ENCODE results near the gene RASSF6.

The RASSF6 gene

DNA sequence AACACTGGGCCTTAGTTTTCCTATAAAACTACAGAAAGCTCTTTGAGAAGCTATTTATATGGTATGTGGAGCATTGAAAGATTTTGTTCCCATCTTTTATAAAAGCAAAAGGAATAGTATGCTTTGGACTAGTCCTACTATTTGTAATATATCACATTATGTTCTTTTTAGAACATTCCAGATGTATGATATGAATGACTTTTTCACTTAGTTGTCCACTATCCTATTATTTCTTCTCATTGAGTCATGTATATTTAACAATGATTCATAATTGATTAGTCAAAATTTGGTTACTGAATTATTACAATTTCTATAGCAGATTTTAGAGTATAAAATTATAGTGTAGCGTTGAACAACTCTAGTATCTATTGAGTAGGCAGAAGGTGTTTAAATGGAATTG lies 34.2 kb downstream of the RASSF6 start:
- in situ Hi-C loops (cut with MboI; ENCODE audit: low pct_unique_long_range_greater_than_20kb, low sequenced_read_pairs, unreplicated experiment), result no loop called here
- no peak for DNase-seq (ENCODE audit: low spot score)
- TF ChIP-seq, protein P1, sequence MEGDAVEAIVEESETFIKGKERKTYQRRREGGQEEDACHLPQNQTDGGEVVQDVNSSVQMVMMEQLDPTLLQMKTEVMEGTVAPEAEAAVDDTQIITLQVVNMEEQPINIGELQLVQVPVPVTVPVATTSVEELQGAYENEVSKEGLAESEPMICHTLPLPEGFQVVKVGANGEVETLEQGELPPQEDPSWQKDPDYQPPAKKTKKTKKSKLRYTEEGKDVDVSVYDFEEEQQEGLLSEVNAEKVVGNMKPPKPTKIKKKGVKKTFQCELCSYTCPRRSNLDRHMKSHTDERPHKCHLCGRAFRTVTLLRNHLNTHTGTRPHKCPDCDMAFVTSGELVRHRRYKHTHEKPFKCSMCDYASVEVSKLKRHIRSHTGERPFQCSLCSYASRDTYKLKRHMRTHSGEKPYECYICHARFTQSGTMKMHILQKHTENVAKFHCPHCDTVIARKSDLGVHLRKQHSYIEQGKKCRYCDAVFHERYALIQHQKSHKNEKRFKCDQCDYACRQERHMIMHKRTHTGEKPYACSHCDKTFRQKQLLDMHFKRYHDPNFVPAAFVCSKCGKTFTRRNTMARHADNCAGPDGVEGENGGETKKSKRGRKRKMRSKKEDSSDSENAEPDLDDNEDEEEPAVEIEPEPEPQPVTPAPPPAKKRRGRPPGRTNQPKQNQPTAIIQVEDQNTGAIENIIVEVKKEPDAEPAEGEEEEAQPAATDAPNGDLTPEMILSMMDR (IDR thresholded peaks at IDR 0.05; ENCODE audit: extremely low read depth, insufficient read depth, missing control alignments), result no peak

DNA sequence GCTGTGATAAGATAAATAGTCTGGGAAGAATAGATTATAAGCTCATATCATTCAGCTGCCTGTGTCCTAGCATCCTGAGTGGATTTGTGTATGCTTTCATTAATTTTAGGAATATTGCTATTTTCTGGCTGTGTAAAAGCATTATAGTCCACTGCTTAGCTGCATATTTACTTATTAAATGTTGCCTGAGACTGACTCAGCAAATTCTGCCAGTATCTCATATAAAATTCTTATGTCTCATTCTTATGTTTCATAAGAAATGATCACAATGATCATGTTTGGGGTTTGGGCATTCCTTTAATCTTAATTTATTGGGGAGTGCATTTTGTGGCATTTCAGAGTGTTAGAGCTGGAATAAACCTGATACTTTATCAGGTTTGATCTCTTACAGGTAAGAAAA lies 34.9 kb downstream of the RASSF6 start:
- no peak for DNase-seq (ENCODE audit: low spot score)
- in situ Hi-C loops (cut with MboI; ENCODE audit: low pct_unique_long_range_greater_than_20kb, low sequenced_read_pairs, unreplicated experiment), result no loop called here
- TF ChIP-seq, protein P1 (IDR thresholded peaks at IDR 0.05; ENCODE audit: extremely low read depth, insufficient read depth, missing control alignments), result no peak

DNA sequence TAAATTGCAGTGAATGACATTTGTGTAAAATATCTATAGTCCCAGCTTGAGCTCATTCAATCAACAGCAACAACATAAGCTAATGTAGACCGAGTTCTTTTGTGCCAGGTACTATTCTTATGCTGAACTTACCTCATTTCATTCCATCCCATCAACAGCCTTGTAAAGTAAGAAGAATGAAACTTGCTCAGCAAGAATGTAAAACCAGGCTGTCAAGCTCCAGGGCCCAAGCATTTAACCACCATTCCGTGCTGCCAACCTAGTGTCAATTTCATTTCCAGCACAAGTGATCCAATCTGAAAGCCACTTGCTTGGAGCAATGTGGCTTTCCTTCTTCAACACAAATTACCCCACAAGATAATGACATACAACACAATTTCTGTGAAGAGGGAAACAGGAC lies 36.6 kb downstream of the RASSF6 start:
- TF ChIP-seq, protein P1 (IDR thresholded peaks at IDR 0.05; ENCODE audit: extremely low read depth, insufficient read depth, missing control alignments), result no peak
- no peak for DNase-seq (ENCODE audit: low spot score)
- in situ Hi-C loops (cut with MboI; ENCODE audit: low pct_unique_long_range_greater_than_20kb, low sequenced_read_pairs, unreplicated experiment), result no loop called here

DNA sequence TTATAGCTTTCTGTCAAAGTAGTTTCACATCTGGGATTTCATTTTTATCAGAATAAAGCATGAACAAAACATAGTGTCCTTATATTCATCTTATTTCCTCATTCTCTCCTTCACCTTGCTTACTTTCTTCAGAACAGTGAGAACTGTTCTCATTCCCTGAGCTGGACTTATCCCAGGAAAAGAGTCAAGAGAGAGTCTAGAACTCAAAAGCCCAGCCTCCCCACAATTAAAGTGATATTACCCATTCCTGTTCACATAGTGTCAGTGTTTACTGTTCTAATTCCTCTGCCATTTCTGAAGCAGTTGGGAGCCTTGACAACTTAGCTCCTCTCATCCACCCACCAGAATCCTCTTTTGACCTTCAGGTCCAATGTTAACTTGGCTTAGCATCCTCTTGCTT lies 42.9 kb downstream of the RASSF6 start:
- in situ Hi-C loops (cut with MboI; ENCODE audit: low pct_unique_long_range_greater_than_20kb, low sequenced_read_pairs, unreplicated experiment), result no loop called here

DNA sequence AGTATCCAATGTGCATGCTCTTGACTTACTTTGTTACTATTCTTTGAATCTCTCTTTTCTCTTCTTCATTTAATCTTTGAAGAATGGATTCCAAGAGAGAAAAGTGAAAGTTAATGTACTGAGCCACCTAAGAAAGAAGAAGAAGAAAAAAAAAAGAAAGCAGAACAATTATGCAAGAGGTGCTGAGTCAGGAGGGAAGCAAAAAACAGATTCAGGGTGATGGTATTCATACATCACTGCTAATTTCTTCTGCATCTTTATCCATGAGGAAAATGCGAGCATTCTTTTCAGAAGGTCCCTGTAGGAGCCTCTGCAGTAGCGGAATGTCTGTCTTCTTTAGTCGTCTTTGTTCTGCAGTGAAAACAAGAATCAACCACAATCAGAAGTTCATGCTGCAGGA lies 43.9 kb downstream of the RASSF6 start:
- TF ChIP-seq, protein P1 (IDR thresholded peaks at IDR 0.05; ENCODE audit: extremely low read depth, insufficient read depth, missing control alignments), result no peak
- DNase-seq (ENCODE audit: low spot score), result no peak
- in situ Hi-C loops (cut with MboI; ENCODE audit: low pct_unique_long_range_greater_than_20kb, low sequenced_read_pairs, unreplicated experiment), result no loop called here

More for the DNA sequence above, 42.9 kb downstream of the RASSF6 start:
- no peak for DNase-seq (ENCODE audit: low spot score)
- TF ChIP-seq, protein P1 (IDR thresholded peaks at IDR 0.05; ENCODE audit: extremely low read depth, insufficient read depth, missing control alignments), result no peak

DNA sequence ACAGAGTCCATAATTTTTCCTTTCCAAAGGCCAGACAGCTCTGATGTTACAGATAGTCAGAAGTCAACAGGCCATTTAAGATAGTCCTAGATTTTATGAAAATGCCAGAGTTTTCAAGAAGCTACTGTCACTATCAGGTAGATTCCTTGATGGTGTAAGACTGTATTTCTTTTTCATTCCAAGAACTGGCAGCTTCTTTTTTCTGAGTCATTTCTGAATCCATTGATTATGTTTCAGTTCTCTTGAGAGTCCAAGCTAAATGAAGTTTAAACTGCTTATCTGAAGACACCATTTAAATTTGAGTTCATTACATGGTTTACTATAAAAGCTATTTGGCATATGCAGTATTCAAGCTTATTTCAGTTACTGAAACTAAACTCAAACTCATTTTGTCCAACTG lies 44.6 kb downstream of the RASSF6 start:
- in situ Hi-C loops (cut with MboI; ENCODE audit: low pct_unique_long_range_greater_than_20kb, low sequenced_read_pairs, unreplicated experiment), result no loop called here

More for the DNA sequence above, 44.6 kb downstream of the RASSF6 start:
- TF ChIP-seq, protein P1 (IDR thresholded peaks at IDR 0.05; ENCODE audit: extremely low read depth, insufficient read depth, missing control alignments), result no peak
- DNase-seq (ENCODE audit: low spot score), result no peak

Data from GM13977 (cell line).